Mucosa of descending colon (tissue), 3 donors: ENCODE measurements around the gene LRRC8B. TPM values are rescaled to one million over a fixed set of nuclear protein-coding genes. Genes with fewer than 3 reads are reported as not detected.

Experiments used
- ATAC-seq: fragments of 200-7000 bp; cut with Tn5 transposase; one replicate; pipeline ENCODE4 v1.9.1; 2020; ENCODE audit warnings: mild to moderate bottlenecking, moderate library complexity
- DNase-seq, 3 donors: peaks; one replicate each; pipeline ENCODE4 v3.0.0-alpha.2; 2020
- H3K36me3 ChIP-seq: fragments of 200-600 bp; one replicate; pipeline ENCODE4 v1.8.0; 2021; ENCODE audit warnings: low read depth, mild to moderate bottlenecking
- H3K4me1 ChIP-seq: fragments of 200-600 bp; one replicate; pipeline ENCODE4 v1.8.0; 2021; ENCODE audit warnings: low read depth, mild to moderate bottlenecking
- H3K4me3 ChIP-seq: fragments of 200-600 bp; one replicate; pipeline ENCODE4 v1.8.0; 2021; ENCODE audit warnings: mild to moderate bottlenecking
- H3K9me3 ChIP-seq: fragments of 200-600 bp; one replicate; pipeline ENCODE4 v1.8.0; 2021; ENCODE audit warnings: mild to moderate bottlenecking
- CTCF ChIP-seq: fragments of 200-600 bp; IDR thresholded peaks from one replicate; pipeline ENCODE4 v1.8.0; 2022; ENCODE audit warnings: antibody characterized with exemption, mild to moderate bottlenecking
- intact Hi-C, 2 donors: fragments of 100-400 bp; cut with DNase I in 1 of 2; cut with micrococcal nuclease in 1 of 2; formaldehyde crosslinking; loops; one replicate each; pipeline versions ENCODE4 v1.11.0 to v1.11.1; 2022; cut with DNase I, micrococcal nuclease
- total RNA-seq, 3 donors: library from RNA; stranded (reverse); fragmentation: NEBNext Ultra II Directional in 2 of 3; extraction: Animal tissue kit (Norgen Biotek cat#: 25700) in 2 of 3; gene quantifications; one replicate each; pipeline versions ENCODE4 v1.2.1 to v1.2.4, GENCODE V29; 2021 to 2023
- donor health status: DM: no; HTN: no; CAD: no; lungs with moderate emphysema.
- donor health status: DM: no; HTN: no; CAD: no.
- donor health status: DM: no; HTN: yes; CAD: no.

The LRRC8B gene
- total RNA-seq, 3 donors from 2014 or later: 11.2 to 16.1 (median 11.6) TPM

- H3K4me3 ChIP-seq: no peak overlapping the region
- intact Hi-C loops: loop anchor here in 1 of 2 donors (10.0 kb wide), 1 partner anchor 129 kb away; no protein-coding TSS in a partner anchor
- H3K36me3 ChIP-seq: no peaks in the 10 kb centered on the region
- no peak for TF ChIP-seq CTCF
- H3K4me1 ChIP-seq: peaks cover 6% of the 10 kb centered on the region
- ATAC-seq: no peak
- no peaks in the 10 kb centered on the region for H3K9me3 ChIP-seq
- no peak for DNase-seq
Observed at GRCh38 chr1:89635825-89636815, 111.5 kb downstream of the LRRC8B start.

- no peak for ATAC-seq
- Histone ChIP-seq H3K4me1 (peaks cover 6% of the 10 kb centered on the region), H3K9me3 (no peaks in the 10 kb centered on the region), H3K36me3 (no peaks in the 10 kb centered on the region), H3K4me3 (no peak overlapping the region)
- no peak for DNase-seq
- no peak for TF ChIP-seq CTCF
- intact Hi-C loops: loop anchor here in 1 of 2 donors (10.0 kb wide), 1 partner anchor 127 kb away; no protein-coding TSS in a partner anchor
Observed at GRCh38 chr1:89637496-89637895, 112.9 kb downstream of the LRRC8B start.

- no peak for ATAC-seq
- no peak for TF ChIP-seq CTCF
- H3K36me3 ChIP-seq: no peaks in the 10 kb centered on the region
- intact Hi-C loops: no loop called here
- no peak overlapping the region for H3K4me3 ChIP-seq
- no peaks in the 10 kb centered on the region for H3K9me3 ChIP-seq
- DNase-seq: no peak
- H3K4me1 ChIP-seq: no peaks in the 10 kb centered on the region
Observed at GRCh38 chr1:89640440-89640839, 115.8 kb downstream of the LRRC8B start.

GRCh38 chr1:89641781-89642180 is 117.2 kb downstream of the LRRC8B start:
- no peaks in the 10 kb centered on the region for H3K36me3 ChIP-seq
- no peak for ATAC-seq
- intact Hi-C loops: no loop called here
- H3K4me3 ChIP-seq: no peak overlapping the region
- H3K4me1 ChIP-seq: no peaks in the 10 kb centered on the region
- no peak for TF ChIP-seq CTCF
- no peaks in the 10 kb centered on the region for H3K9me3 ChIP-seq
- no peak for DNase-seq

- DNase-seq (no peak), ATAC-seq (no peak)
- Histone ChIP-seq H3K9me3 (no peaks in the 10 kb centered on the region), H3K4me1 (no peaks in the 10 kb centered on the region), H3K4me3 (no peak overlapping the region), H3K36me3 (no peaks in the 10 kb centered on the region)
- intact Hi-C loops: no loop called here
- TF ChIP-seq CTCF: no peak
Observed at GRCh38 chr1:89643577-89643976, 118.9 kb downstream of the LRRC8B start.
